Tibial nerve (tissue), 4 donors: ENCODE results near the gene CARHSP1. TPM values are rescaled to one million over a fixed set of nuclear protein-coding genes. Genes with fewer than 3 reads are reported as not detected.
"Not testable (repeated sequence)": the region's sequence is repeated elsewhere in the genome, so short reads cannot be mapped to it uniquely, and the experiment has no call there.

Experiments
- DNase-seq, 2 donors: peaks; one replicate each; pipeline ENCODE4 v3.0.0-alpha.2; 2019; ENCODE audit warnings: low spot score in 2 of 2
- H3K27ac ChIP-seq, 4 donors: fragments of 200-600 bp; sonication (generic) in 3 of 4; one replicate each; pipeline ENCODE4 v1.5.1; 2017 to 2019; ENCODE audit warnings: mild to moderate bottlenecking in 1 of 4
- H3K27me3 ChIP-seq, 2 donors: fragments of 200-600 bp; sonication (generic) in 1 of 2; one replicate each; pipeline versions ENCODE4 v1.5.1 to v1.6.0; 2017 to 2019
- H3K36me3 ChIP-seq, 3 donors: fragments of 200-600 bp; sonication (generic); one replicate each; pipeline ENCODE4 v1.5.1; 2018 to 2019
- H3K4me1 ChIP-seq, 4 donors: fragments of 200-600 bp; sonication (generic) in 3 of 4; one replicate each; pipeline ENCODE4 v1.5.1; 2017 to 2019
- H3K4me3 ChIP-seq, 4 donors: fragments of 200-600 bp; sonication (generic) in 3 of 4; one replicate each; pipeline ENCODE4 v1.5.1; 2017 to 2019; ENCODE audit warnings: mild to moderate bottlenecking in 1 of 4, moderate library complexity in 1 of 4
- H3K9me3 ChIP-seq, 4 donors: fragments of 200-600 bp; sonication (generic) in 3 of 4; one replicate each; pipeline ENCODE4 v1.5.1; 2017 to 2019
- CTCF ChIP-seq, 5 experiments: fragments of 200-600 bp in 3 of 5; fragments of 450-650 bp in 2 of 5; sonication (generic) in 3 of 5; IDR thresholded peaks; one replicate each; pipeline ENCODE4 v1.5.1; 2016 to 2019; ENCODE audit warnings: antibody characterized with exemption in 5 of 5, mild to moderate bottlenecking in 3 of 5, moderate library complexity in 2 of 5
- EP300 ChIP-seq, 2 donors: sonication (generic); formaldehyde crosslinking; IDR thresholded peaks; one replicate each; pipeline ENCODE4 v1.6.1; 2017; ENCODE audit warnings: antibody characterized with exemption in 2 of 2, mild to moderate bottlenecking in 1 of 2
- POLR2A ChIP-seq, 2 donors: fragments of 450-650 bp; IDR thresholded peaks; one replicate each; pipeline ENCODE4 v1.6.1; 2017; ENCODE audit warnings: antibody characterized with exemption in 2 of 2, mild to moderate bottlenecking in 2 of 2, moderate library complexity in 2 of 2
- WGBS, 2 donors: methylation state at CpG; one replicate each; pipeline ENCODE4 v1.1.5; 2018; 5-methylcytosine and 5-hydroxymethylcytosine counted together
- total RNA-seq, 4 donors: library from RNA; depleted of rRNA; stranded (reverse); fragments of >200 nt; gene quantifications; one replicate each; pipeline ENCODE4 v1.1.0, GENCODE V29; 2016

CARHSP1 gene
- total RNA-seq, 4 donors from 2014 or later, result 90.6 to 169 (median 160) TPM

- TF ChIP-seq CTCF (IDR thresholded peaks at IDR 0.05), result no peak
- TF ChIP-seq POLR2A (IDR thresholded peaks at IDR 0.05), result no peak
- TF ChIP-seq EP300 (IDR thresholded peaks at IDR 0.05), result peak in 1 of 2 donors; percentile 14
- H3K27ac ChIP-seq, result peak overlapping the region in 1 of 4 donors; percentile 74
- no peaks in the 10 kb centered on the region for H3K27me3 ChIP-seq
- H3K4me1 ChIP-seq, result peaks cover 0 to 60% (median 11%) of the 10 kb centered on the region in 4 donors
- H3K4me3 ChIP-seq, result no peak overlapping the region
- H3K9me3 ChIP-seq, result no peaks in the 10 kb centered on the region
- peaks cover 0 to 55% (median 0%) of the 10 kb centered on the region in 3 donors for H3K36me3 ChIP-seq
- DNase-seq, result no peak
- WGBS, 2 donors, result 65 to 71% methylated on average over 12 to 15 of the region's 15 CpGs
Measured at GRCh38 chr16:8847623-8848022, 21.2 kb downstream of the CARHSP1 start.

- 80% methylated on average over 13 of the region's 13 CpGs for whole genome bisulfite sequencing, 2 donors
- Histone ChIP-seq H3K27me3 (no peaks in the 10 kb centered on the region), H3K4me1 (peaks cover 0 to 60% (median 11%) of the 10 kb centered on the region in 4 donors), H3K27ac (peak overlapping the region in 1 of 4 donors; percentile 74), H3K36me3 (peaks cover 0 to 50% (median 0%) of the 10 kb centered on the region in 3 donors), H3K9me3 (no peaks in the 10 kb centered on the region), H3K4me3 (no peak overlapping the region)
- no peak for TF ChIP-seq CTCF (IDR thresholded peaks at IDR 0.05)
- TF ChIP-seq POLR2A (IDR thresholded peaks at IDR 0.05), result no peak
- DNase-seq, result no peak
Measured at GRCh38 chr16:8847145-8847544, 21.7 kb downstream of the CARHSP1 start.

GRCh38 chr16:8846401-8846932, 22.3 kb downstream of the CARHSP1 start:
- no peak for DNase-seq
- H3K4me1 ChIP-seq, result peaks cover 0 to 60% (median 11%) of the 10 kb centered on the region in 4 donors
- no peaks in the 10 kb centered on the region for H3K27me3 ChIP-seq
- TF ChIP-seq CTCF (IDR thresholded peaks at IDR 0.05), result no peak
- no peak for TF ChIP-seq POLR2A (IDR thresholded peaks at IDR 0.05)
- TF ChIP-seq EP300 (IDR thresholded peaks at IDR 0.05), result no peak
- H3K9me3 ChIP-seq, result no peaks in the 10 kb centered on the region
- 89 to 90% methylated on average over 10 of the region's 10 CpGs for WGBS, 2 donors
- H3K36me3 ChIP-seq, result peaks cover 0 to 46% (median 0%) of the 10 kb centered on the region in 3 donors
- H3K27ac ChIP-seq, result no peak overlapping the region
- no peak overlapping the region for H3K4me3 ChIP-seq

GRCh38 chr16:8845699-8846298, 23.0 kb downstream of the CARHSP1 start:
- H3K4me3 ChIP-seq, result no peak overlapping the region
- TF ChIP-seq EP300 (IDR thresholded peaks at IDR 0.05) (no peak), POLR2A (IDR thresholded peaks at IDR 0.05) (no peak), CTCF (IDR thresholded peaks at IDR 0.05) (no peak)
- H3K36me3 ChIP-seq, result peaks cover 0 to 39% (median 0%) of the 10 kb centered on the region in 3 donors
- H3K27me3 ChIP-seq, result no peaks in the 10 kb centered on the region
- DNase-seq, result no peak
- H3K9me3 ChIP-seq, result no peaks in the 10 kb centered on the region
- WGBS, 2 donors, result 88 to 89% methylated on average over 7 of the region's 7 CpGs
- peak overlapping the region in 1 of 4 donors; percentile 24 for H3K27ac ChIP-seq
- H3K4me1 ChIP-seq, result peaks cover 0 to 55% (median 11%) of the 10 kb centered on the region in 4 donors

- WGBS, 2 donors, result 68 to 76% methylated on average over 5 to 12 of the region's 12 CpGs
- H3K4me3 ChIP-seq, result peak overlapping the region in 1 of 4 donors; percentile 29
Measured at GRCh38 chr16:8843296-8843695, 25.5 kb downstream of the CARHSP1 start.

More at GRCh38 chr16:8843296-8843695, 25.5 kb downstream of the CARHSP1 start:
- Histone ChIP-seq H3K27ac (peak overlapping the region in 1 of 4 donors; percentile 64), H3K36me3 (peaks cover 0 to 14% (median 0%) of the 10 kb centered on the region in 3 donors), H3K4me1 (peaks cover 0 to 40% (median 4%) of the 10 kb centered on the region in 4 donors)
- not testable (repeated sequence) for DNase-seq, H3K9me3 ChIP-seq, H3K27me3 ChIP-seq
